BLaER1 (cell line): ENCODE data around the gene HSFY2.
"Not testable (repeated sequence)": the region's sequence is repeated elsewhere in the genome, so short reads cannot be mapped to it uniquely, and the experiment has no call there.

Experiments used
- H3K27ac ChIP-seq: shearing (Covaris generic); formaldehyde crosslinking; 2 replicates; pipeline ENCODE4 v1.8.1; 2022
- H3K27me3 ChIP-seq: shearing (Covaris generic); formaldehyde crosslinking; 2 replicates; pipeline ENCODE4 v1.8.1; 2022
- H3K36me3 ChIP-seq: shearing (Covaris generic); formaldehyde crosslinking; 2 replicates; pipeline ENCODE4 v1.8.1; 2022
- H3K4me1 ChIP-seq: shearing (Covaris generic); formaldehyde crosslinking; 2 replicates; pipeline ENCODE4 v1.8.1; 2022
- H3K4me2 ChIP-seq: shearing (Covaris generic); formaldehyde crosslinking; 2 replicates; pipeline ENCODE4 v1.8.1; 2022
- H3K4me3 ChIP-seq: shearing (Covaris generic); formaldehyde crosslinking; 2 replicates; pipeline ENCODE4 v1.8.1; 2022
- H3K9ac ChIP-seq: shearing (Covaris generic); formaldehyde crosslinking; 2 replicates; pipeline ENCODE4 v1.8.1; 2022
- H3K9me3 ChIP-seq: shearing (Covaris generic); formaldehyde crosslinking; 2 replicates; pipeline ENCODE4 v1.8.1; 2022
- H4K20me1 ChIP-seq: shearing (Covaris generic); formaldehyde crosslinking; 2 replicates; pipeline ENCODE4 v1.8.1; 2022

Gene HSFY2

GRCh38 chrY:18773635-18774034 is at the start of gene HSFY2:
HSFY2 (minus strand) TSS chrY:18773735; CDS start chrY:18773618, 117 bp downstream.
- not testable (repeated sequence) for H3K36me3 ChIP-seq, H3K4me3 ChIP-seq, H3K9ac ChIP-seq, H3K27ac ChIP-seq, H3K9me3 ChIP-seq, H3K4me1 ChIP-seq, H4K20me1 ChIP-seq, H3K27me3 ChIP-seq, H3K4me2 ChIP-seq

GRCh38 chrY:18815751-18816150 is 42.2 kb upstream of the HSFY2 start:
- H4K20me1 ChIP-seq, H3K9ac ChIP-seq, H3K27me3 ChIP-seq, H3K36me3 ChIP-seq, H3K4me2 ChIP-seq, H3K9me3 ChIP-seq, H3K27ac ChIP-seq, H3K4me1 ChIP-seq, H3K4me3 ChIP-seq: not testable (repeated sequence)

GRCh38 chrY:18788757-18789406 is 15.3 kb upstream of the HSFY2 start:
- H3K36me3 ChIP-seq, H3K27ac ChIP-seq, H3K9me3 ChIP-seq, H4K20me1 ChIP-seq, H3K4me1 ChIP-seq, H3K4me2 ChIP-seq, H3K27me3 ChIP-seq, H3K4me3 ChIP-seq, H3K9ac ChIP-seq: not testable (repeated sequence)

- not testable (repeated sequence) for H3K9ac ChIP-seq, H3K27ac ChIP-seq, H3K27me3 ChIP-seq, H4K20me1 ChIP-seq, H3K9me3 ChIP-seq, H3K4me3 ChIP-seq, H3K36me3 ChIP-seq, H3K4me1 ChIP-seq, H3K4me2 ChIP-seq
Observed at GRCh38 chrY:18754077-18754476, 19.5 kb downstream of the HSFY2 start.

GRCh38 chrY:18753133-18753815 is 20.3 kb downstream of the HSFY2 start:
- not testable (repeated sequence) for H3K36me3 ChIP-seq, H3K9ac ChIP-seq, H3K27me3 ChIP-seq, H3K4me1 ChIP-seq, H3K4me2 ChIP-seq, H3K9me3 ChIP-seq, H3K4me3 ChIP-seq, H4K20me1 ChIP-seq, H3K27ac ChIP-seq

GRCh38 chrY:18723714-18724113 is 49.8 kb downstream of the HSFY2 start:
- not testable (repeated sequence) for H3K36me3 ChIP-seq, H3K27me3 ChIP-seq, H4K20me1 ChIP-seq, H3K9ac ChIP-seq, H3K4me1 ChIP-seq, H3K9me3 ChIP-seq, H3K27ac ChIP-seq, H3K4me3 ChIP-seq, H3K4me2 ChIP-seq
